ENCODE data around the gene SLC16A8. TPM values are rescaled to one million over a fixed set of nuclear protein-coding genes. Genes with fewer than 3 reads are reported as not detected.

Gene SLC16A8
- total RNA-seq, 1 donor from 2014 or later, result not detected

DNA sequence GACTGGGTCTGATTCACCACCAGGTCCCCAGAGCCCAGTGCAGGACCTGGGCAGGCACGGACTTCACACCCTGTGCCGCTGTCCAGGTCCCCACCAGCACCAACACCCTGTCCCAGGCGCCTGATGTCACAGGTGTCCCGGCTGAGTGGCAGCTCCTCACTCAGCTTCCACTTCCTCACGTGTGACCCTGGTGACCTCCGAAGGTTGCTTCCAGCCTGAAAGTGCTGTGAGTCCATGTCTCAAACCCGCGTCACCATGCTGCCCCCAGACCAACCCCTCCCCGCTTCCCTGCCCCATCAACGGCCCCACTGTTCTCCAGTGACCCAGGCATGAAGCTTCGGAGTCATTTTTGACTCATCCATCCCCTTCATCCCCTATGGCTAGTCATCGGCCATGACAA lies 52.5 kb downstream of the SLC16A8 start:
- no peak for DNase-seq (ENCODE audit: low spot score)

DNA sequence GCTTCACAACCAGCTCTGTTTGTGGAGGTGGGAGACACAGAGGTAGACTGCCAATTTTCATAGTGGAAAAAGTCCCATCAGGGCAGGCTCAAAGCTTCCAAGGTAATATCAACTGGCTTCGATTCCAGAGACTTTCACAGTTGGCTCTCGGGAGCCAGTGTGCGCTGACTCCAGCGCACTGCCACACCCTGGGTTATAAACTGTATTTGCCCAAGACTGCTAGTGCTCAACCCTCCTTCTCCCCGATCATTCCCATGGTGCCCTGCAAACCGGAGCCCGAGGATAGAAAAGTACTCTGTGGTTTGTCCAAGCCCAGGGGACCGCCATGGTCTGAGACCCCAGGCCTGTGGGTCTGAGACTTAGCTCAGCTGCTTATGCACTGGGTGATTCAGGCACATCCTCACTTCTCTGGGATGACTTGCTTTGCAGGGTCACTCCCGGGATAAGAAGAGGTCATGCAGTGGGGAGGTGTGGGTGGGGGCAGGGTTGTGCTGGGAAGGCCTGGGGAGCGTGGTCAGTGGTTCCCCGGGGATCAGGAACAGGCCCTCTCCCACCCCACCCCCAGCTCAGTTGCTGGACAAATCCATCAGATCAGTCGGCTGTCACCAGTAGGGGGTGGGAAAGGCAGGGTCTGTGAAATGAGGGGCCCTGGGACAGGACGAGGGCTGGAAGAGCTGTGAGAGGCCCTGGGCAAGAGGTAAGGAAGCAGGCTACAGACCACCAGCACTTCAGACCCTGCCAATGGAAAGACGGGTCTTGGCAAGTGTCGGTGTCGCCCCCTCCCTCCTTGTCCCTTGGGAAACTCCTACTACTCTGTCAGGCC lies 53.5 kb downstream of the SLC16A8 start:
- no peak for DNase-seq (ENCODE audit: low spot score)

DNA sequence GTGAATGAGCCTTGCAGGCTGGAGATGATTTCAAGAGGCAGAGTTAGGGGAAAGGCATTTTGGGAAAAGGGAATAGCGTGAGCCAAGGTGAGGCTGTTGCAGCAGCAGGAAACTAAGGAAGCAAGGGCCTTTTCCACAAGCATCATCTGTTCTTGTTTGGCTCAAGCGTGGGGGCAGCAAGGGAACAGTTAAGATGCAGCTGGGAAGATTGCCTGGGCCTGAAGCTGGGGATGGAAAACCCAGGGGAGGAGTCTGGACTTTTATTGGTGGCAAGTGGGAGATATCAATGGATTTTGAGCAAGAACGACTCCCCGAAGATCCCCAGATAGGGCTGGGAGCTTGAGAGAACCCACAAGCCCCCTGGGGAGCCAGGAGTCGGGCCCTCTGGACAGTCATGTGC lies 54.1 kb downstream of the SLC16A8 start:
- DNase-seq (ENCODE audit: low spot score), result no peak

DNA sequence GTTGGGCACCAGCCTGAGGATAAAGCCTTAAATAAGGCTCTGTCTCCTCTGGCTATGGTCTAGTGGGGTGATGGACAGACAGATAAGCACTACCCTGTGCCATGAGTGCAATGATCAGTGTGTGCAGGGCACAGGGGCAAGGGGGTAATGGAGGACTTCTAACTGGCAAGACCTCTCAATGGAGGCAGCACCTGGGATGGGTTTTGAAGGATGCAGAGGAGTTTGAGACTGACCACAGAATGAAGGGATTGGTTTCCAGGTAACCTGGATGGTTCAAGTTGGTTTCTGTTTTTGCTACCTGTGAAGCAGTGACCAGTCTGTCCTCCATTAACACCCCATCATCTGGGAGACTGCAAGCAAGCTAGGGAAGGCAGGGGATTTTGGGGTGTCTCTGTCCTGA lies 54.6 kb downstream of the SLC16A8 start:
- no peak for DNase-seq (ENCODE audit: low spot score)

DNA sequence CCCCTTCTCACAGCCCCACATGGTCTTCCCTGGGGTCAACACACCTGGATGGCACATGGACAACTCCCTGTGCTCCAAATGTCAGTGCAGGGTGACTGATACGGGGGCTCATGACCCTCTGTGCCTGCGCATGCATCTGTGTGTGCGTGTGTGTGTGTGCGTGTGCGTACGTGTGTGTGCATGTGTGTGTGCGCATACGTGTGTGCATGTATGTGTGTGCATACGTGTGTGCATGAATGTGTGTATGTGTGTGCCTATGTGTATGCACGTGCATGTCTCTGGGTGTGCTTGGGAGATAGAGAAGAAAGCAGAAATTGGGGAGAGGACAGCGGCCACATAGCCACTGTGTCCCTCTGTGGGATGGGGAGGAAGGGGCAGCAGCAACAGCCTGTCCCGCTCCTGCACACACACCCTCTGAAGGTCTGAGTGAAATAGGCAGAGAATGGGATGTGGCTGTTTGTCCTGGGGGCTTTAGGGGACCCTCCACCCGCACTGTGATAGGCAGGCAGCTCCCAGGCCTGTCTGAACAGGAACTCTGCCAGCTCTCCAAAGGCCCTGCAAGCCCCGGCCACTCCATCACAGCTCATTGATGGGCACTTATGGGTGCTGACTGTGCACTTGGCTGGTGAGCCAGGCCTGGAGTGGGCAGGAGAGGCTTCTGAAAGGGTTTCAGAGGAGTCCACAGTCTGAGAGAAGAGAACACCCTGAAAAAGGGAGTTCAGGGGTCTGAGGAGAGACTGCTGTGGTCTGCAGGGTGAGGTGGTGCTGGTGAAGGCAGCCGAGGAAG lies 55.4 kb downstream of the SLC16A8 start:
- no peak for DNase-seq (ENCODE audit: low spot score)

Other genes starting within 250 kb of the SLC16A8 start
- gene ANKRD54, start 239.8 kb downstream of the SLC16A8 start, total RNA-seq, result 15.6 TPM
- 258 TPM for gene EIF3L, start 234.8 kb downstream of the SLC16A8 start, total RNA-seq
- gene MICALL1, start 177.9 kb downstream of the SLC16A8 start, total RNA-seq, result 44.7 TPM
- not detected for gene C22orf23, start 130.6 kb downstream of the SLC16A8 start, total RNA-seq
- gene POLR2F, start 130.5 kb downstream of the SLC16A8 start, total RNA-seq, result 56.9 TPM
- not detected for gene SOX10, start 99.6 kb downstream of the SLC16A8 start, total RNA-seq
- gene PICK1, start 26.8 kb downstream of the SLC16A8 start, total RNA-seq, result 13.5 TPM
- gene BAIAP2L2, start 26.5 kb upstream of the SLC16A8 start, total RNA-seq, result 1.8 TPM
- gene PLA2G6, start 97.6 kb upstream of the SLC16A8 start, total RNA-seq, result 54.1 TPM
- gene MAFF, start 117.8 kb upstream of the SLC16A8 start, total RNA-seq, result 101 TPM
- 84.4 TPM for gene TMEM184B, start 188.8 kb upstream of the SLC16A8 start, total RNA-seq
- 138 TPM for gene CSNK1E, start 233.2 kb upstream of the SLC16A8 start, total RNA-seq